ENCODE results near the gene PPM1H.

- TF ChIP-seq, protein P1, sequence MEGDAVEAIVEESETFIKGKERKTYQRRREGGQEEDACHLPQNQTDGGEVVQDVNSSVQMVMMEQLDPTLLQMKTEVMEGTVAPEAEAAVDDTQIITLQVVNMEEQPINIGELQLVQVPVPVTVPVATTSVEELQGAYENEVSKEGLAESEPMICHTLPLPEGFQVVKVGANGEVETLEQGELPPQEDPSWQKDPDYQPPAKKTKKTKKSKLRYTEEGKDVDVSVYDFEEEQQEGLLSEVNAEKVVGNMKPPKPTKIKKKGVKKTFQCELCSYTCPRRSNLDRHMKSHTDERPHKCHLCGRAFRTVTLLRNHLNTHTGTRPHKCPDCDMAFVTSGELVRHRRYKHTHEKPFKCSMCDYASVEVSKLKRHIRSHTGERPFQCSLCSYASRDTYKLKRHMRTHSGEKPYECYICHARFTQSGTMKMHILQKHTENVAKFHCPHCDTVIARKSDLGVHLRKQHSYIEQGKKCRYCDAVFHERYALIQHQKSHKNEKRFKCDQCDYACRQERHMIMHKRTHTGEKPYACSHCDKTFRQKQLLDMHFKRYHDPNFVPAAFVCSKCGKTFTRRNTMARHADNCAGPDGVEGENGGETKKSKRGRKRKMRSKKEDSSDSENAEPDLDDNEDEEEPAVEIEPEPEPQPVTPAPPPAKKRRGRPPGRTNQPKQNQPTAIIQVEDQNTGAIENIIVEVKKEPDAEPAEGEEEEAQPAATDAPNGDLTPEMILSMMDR (IDR thresholded peaks at IDR 0.05; ENCODE audit: low read depth, low read length, missing input control) = no peak
- no peak for TF ChIP-seq GABPA (IDR thresholded peaks at IDR 0.05 in 1 of 2, conservative IDR thresholded peaks at IDR 0.05 in 1 of 2)
- no peak for TF ChIP-seq RAD21 (IDR thresholded peaks at IDR 0.05)
- TF ChIP-seq, protein P2, sequence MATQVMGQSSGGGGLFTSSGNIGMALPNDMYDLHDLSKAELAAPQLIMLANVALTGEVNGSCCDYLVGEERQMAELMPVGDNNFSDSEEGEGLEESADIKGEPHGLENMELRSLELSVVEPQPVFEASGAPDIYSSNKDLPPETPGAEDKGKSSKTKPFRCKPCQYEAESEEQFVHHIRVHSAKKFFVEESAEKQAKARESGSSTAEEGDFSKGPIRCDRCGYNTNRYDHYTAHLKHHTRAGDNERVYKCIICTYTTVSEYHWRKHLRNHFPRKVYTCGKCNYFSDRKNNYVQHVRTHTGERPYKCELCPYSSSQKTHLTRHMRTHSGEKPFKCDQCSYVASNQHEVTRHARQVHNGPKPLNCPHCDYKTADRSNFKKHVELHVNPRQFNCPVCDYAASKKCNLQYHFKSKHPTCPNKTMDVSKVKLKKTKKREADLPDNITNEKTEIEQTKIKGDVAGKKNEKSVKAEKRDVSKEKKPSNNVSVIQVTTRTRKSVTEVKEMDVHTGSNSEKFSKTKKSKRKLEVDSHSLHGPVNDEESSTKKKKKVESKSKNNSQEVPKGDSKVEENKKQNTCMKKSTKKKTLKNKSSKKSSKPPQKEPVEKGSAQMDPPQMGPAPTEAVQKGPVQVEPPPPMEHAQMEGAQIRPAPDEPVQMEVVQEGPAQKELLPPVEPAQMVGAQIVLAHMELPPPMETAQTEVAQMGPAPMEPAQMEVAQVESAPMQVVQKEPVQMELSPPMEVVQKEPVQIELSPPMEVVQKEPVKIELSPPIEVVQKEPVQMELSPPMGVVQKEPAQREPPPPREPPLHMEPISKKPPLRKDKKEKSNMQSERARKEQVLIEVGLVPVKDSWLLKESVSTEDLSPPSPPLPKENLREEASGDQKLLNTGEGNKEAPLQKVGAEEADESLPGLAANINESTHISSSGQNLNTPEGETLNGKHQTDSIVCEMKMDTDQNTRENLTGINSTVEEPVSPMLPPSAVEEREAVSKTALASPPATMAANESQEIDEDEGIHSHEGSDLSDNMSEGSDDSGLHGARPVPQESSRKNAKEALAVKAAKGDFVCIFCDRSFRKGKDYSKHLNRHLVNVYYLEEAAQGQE (IDR thresholded peaks at IDR 0.05) = no peak
- TF ChIP-seq, protein P3, sequence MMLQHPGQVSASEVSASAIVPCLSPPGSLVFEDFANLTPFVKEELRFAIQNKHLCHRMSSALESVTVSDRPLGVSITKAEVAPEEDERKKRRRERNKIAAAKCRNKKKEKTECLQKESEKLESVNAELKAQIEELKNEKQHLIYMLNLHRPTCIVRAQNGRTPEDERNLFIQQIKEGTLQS (IDR thresholded peaks at IDR 0.05) = no peak
- TF ChIP-seq MAX (IDR thresholded peaks at IDR 0.05) = no peak
- TF ChIP-seq JUND (IDR thresholded peaks at IDR 0.05) = no peak
- no peak for TF ChIP-seq HNF4G (IDR thresholded peaks at IDR 0.05)
- no peak for TF ChIP-seq YY1 (IDR thresholded peaks at IDR 0.05)
Measured at GRCh38 chr12:62660756-62661155, 274.2 kb downstream of the PPM1H start.

Measured in liver (tissue), 3 donors.